ENCODE data around the gene NFXL1. TPM values are rescaled to one million over a fixed set of nuclear protein-coding genes. Genes with fewer than 3 reads are reported as not detected.

NFXL1 gene
- total RNA-seq, 1 experiment from 2014 or later = 22.5 TPM

GRCh38 chr4:47824840-47825239 lies 89.5 kb downstream of the NFXL1 start:
- Mint-ChIP-seq H3K4me1 (ENCODE audit: low read depth, unreplicated experiment) (no peaks in the 10 kb centered on the region), H3K9me3 (ENCODE audit: unreplicated experiment) (no peaks in the 10 kb centered on the region), H3K27ac (ENCODE audit: unreplicated experiment) (no peak overlapping the region), H3K4me3 (ENCODE audit: unreplicated experiment) (no peak overlapping the region), H3K36me3 (ENCODE audit: insufficient read depth, unreplicated experiment) (no peaks in the 10 kb centered on the region), H3K27me3 (ENCODE audit: insufficient read depth, unreplicated experiment) (peaks cover 3% of the 10 kb centered on the region)
- TF ChIP-seq CTCF (IDR thresholded peaks at IDR 0.05; ENCODE audit: insufficient read depth in 1 of 2, low read depth in 1 of 2, low read length in 1 of 2, severe bottlenecking in 1 of 2, unreplicated experiment in 1 of 2) = no peak
- H3K36me3 ChIP-seq (ENCODE audit: control insufficient read depth, insufficient read depth, low read length) = no peaks in the 10 kb centered on the region
- no peak for DNase-seq
- intact Hi-C loops (cut with micrococcal nuclease; ENCODE audit: unreplicated experiment) = no loop called here
- H3K27me3 ChIP-seq (replicated peaks; ENCODE audit: control insufficient read depth, insufficient read depth, low read length) = no peaks in the 10 kb centered on the region
- no TSS peak for BruUV-seq (replicated peaks)
- ChIA-PET CTCF (interaction anchor here (1.6 kb wide), 1 partner anchor 12 kb away, joined by 7 read pairs; no protein-coding TSS in a partner anchor), POLR2A (no interaction called here)
- no peaks in the 10 kb centered on the region for H3K9me3 ChIP-seq
- no peak overlapping the region for H3K4me3 ChIP-seq (ENCODE audit: low read depth, low read length)
- no peaks in the 10 kb centered on the region for H3K4me1 ChIP-seq

DNA sequence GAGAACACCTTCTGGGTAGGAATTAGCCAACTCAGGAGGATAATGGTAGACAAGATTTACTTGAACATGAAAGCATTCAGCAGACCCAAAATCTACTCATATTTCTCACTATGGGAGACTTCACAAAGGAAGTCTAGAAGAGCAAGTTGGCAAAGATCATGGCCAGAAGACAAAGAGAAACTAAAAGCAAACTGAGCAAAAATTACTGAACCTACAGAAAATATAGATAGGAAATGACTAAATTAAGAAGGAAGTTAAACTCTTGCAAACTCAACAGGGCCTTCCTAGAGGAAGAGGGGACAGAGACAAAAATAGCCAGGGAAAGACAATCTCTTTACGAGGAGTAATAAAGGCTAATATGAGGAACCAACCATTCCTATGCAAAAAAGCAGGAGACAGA lies 95.2 kb downstream of the NFXL1 start:
- Mint-ChIP-seq H3K4me3 (ENCODE audit: unreplicated experiment) (no peak overlapping the region), H3K9me3 (ENCODE audit: unreplicated experiment) (no peaks in the 10 kb centered on the region), H3K27me3 (ENCODE audit: insufficient read depth, unreplicated experiment) (peaks cover 11% of the 10 kb centered on the region), H3K27ac (ENCODE audit: unreplicated experiment) (no peak overlapping the region), H3K4me1 (ENCODE audit: low read depth, unreplicated experiment) (no peaks in the 10 kb centered on the region), H3K36me3 (ENCODE audit: insufficient read depth, unreplicated experiment) (no peaks in the 10 kb centered on the region)
- ChIA-PET CTCF (no interaction called here), POLR2A (no interaction called here)
- Histone ChIP-seq H3K36me3 (ENCODE audit: control insufficient read depth, insufficient read depth, low read length) (no peaks in the 10 kb centered on the region), H3K27me3 (replicated peaks; ENCODE audit: control insufficient read depth, insufficient read depth, low read length) (no peaks in the 10 kb centered on the region), H3K9me3 (no peaks in the 10 kb centered on the region), H3K4me3 (ENCODE audit: low read depth, low read length) (no peak overlapping the region), H3K4me1 (no peaks in the 10 kb centered on the region)
- no TSS peak for BruUV-seq (replicated peaks)
- TF ChIP-seq CTCF (IDR thresholded peaks at IDR 0.05; ENCODE audit: insufficient read depth in 1 of 2, low read depth in 1 of 2, low read length in 1 of 2, severe bottlenecking in 1 of 2, unreplicated experiment in 1 of 2) = no peak
- DNase-seq = no peak
- intact Hi-C loops (cut with micrococcal nuclease; ENCODE audit: unreplicated experiment) = no loop called here

DNA sequence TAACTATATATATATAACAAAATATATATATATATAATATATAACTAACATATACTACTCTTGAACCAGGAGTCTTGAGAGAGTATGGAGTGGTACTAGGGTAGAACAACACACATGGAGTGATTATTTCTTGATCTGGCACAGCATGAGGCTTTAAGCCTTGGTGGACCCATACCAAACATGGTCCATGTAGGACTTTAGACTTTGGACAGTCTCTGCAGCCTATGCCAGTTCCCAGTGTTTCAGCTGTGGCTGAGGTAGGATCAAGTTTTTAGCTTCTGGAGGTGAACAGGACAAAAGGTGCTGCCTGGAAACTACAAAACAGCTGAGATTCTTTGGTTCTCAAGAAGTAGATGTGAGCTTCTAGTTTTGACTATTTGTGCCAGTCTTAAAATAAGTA lies 97.1 kb downstream of the NFXL1 start:
- no peaks in the 10 kb centered on the region for H3K36me3 ChIP-seq (ENCODE audit: control insufficient read depth, insufficient read depth, low read length)
- H3K27me3 ChIP-seq (replicated peaks; ENCODE audit: control insufficient read depth, insufficient read depth, low read length) = no peaks in the 10 kb centered on the region
- H3K9me3 ChIP-seq = no peaks in the 10 kb centered on the region
- no peak for DNase-seq
- H3K4me1 ChIP-seq = no peaks in the 10 kb centered on the region
- BruUV-seq (replicated peaks) = no TSS peak
- ChIA-PET CTCF (no interaction called here), POLR2A (no interaction called here)
- no peaks in the 10 kb centered on the region for H3K9me3 Mint-ChIP-seq (ENCODE audit: unreplicated experiment)
- no peak overlapping the region for H3K4me3 ChIP-seq (ENCODE audit: low read depth, low read length)
- H3K27me3 Mint-ChIP-seq (ENCODE audit: insufficient read depth, unreplicated experiment) = peaks cover 8% of the 10 kb centered on the region
- intact Hi-C loops (cut with micrococcal nuclease; ENCODE audit: unreplicated experiment) = no loop called here
- no peak overlapping the region for H3K27ac Mint-ChIP-seq (ENCODE audit: unreplicated experiment)
- no peaks in the 10 kb centered on the region for H3K4me1 Mint-ChIP-seq (ENCODE audit: low read depth, unreplicated experiment)
- H3K36me3 Mint-ChIP-seq (ENCODE audit: insufficient read depth, unreplicated experiment) = no peaks in the 10 kb centered on the region
- no peak overlapping the region for H3K4me3 Mint-ChIP-seq (ENCODE audit: unreplicated experiment)
- TF ChIP-seq CTCF (IDR thresholded peaks at IDR 0.05; ENCODE audit: insufficient read depth in 1 of 2, low read depth in 1 of 2, low read length in 1 of 2, severe bottlenecking in 1 of 2, unreplicated experiment in 1 of 2) = no peak

All from Caco-2 (cell line).